GM12865 (cell line): Measurements from ENCODE around the gene CD63.
A peak's percentile ranks its signal among the peaks of the same experiment; 100 is the strongest.

Source experiments
- DNase-seq: peaks from one replicate; pipeline ENCODE4 v3.0.0; 2010; ENCODE audit warnings: low read depth
- H3K4me3 ChIP-seq: 2 replicates; pipeline ENCODE4 v1.5.1; 2011; ENCODE audit warnings: mild to moderate bottlenecking, low read depth, low read length, control low read depth
- CTCF ChIP-seq: IDR thresholded peaks from 2 replicates; pipeline ENCODE4 v1.5.1; 2011; ENCODE audit warnings: low read length, control low read depth, low read depth, inconsistent platforms; ENCODE audit not compliant: insufficient read depth; ENCODE audit errors: missing control alignments

CD63 gene

DNA sequence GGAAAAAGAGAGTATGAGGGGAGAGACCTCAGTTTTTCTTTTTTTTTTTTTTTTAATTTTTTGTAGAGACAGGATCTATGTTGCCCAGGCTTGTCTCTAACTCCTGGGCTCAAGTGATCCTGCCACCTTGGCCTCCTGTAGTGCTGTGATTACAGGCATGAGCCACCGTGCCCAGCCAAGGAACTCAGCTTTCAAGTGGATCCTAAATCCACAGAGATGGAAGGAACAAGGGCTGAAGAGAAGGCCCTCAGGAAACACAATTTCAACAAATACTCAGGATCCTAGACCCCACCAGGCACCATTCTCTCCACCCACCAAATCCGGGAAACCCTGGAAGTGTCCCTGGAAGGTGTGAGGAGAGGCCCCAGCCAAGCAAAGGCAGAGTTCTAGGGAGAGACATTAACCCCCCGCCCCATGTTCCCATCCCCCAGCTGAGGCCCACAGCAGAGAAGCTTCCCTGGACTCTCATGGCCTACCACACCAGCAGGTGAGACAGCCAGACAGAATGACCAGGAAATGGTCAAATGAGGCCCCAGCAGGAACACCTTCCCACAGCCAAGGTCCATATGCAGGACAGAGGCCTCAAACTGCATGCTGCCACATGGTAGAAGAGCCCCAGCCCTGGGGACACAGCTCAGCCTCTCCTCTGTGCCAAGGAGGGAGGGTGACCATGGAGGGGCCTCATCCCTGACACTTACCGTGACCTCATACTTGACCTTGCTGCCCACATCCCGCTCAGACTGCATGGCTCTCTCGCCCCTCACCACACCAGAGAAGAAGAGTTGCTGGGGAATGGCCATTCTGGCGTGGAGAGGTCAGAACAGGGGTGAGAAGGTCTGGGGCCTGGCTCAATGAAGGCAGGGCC lies 35.3 kb downstream of the CD63 start:
- DNase-seq = no peak
- no peak for TF ChIP-seq CTCF
- no peak overlapping the region for H3K4me3 ChIP-seq

DNA sequence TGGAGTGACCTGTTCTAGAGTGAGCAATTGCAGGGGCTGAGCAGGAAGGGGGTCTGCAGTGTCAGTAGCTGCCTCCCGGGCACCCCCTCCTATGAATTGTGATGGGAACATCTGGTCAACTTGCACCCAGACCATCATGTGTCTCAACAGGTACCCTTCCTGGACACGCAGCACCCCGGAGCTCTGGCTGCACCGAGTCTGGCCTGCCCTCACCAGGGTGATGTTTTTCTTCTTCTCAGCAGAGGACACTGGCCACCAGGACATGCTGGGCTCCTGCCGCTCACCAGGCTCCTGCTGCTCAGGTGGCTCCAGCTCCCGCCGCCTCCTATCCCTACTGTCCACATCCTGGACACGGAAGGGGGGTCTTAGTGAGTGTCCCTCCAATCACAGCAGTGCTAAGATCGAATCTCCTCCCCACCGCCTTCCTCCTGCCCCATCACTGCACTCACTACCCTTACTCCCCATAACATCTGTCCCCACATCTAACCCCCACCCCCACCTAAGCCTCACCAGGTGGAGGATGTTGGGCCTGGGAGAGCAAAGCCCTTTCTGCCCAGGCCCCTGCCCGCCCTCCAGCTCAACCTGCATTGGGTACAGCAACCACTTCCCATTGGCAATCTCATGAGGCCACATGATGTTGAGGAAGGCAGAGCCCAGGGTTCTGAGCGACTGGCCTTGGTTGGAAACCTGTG lies 36.0 kb downstream of the CD63 start:
- no peak overlapping the region for H3K4me3 ChIP-seq
- no peak for DNase-seq
- no peak for TF ChIP-seq CTCF

GRCh38 chr12:55688716-55689655 lies 39.8 kb downstream of the CD63 start:
- DNase-seq = no peak
- H3K4me3 ChIP-seq = no peak overlapping the region
- TF ChIP-seq CTCF = no peak

DNA sequence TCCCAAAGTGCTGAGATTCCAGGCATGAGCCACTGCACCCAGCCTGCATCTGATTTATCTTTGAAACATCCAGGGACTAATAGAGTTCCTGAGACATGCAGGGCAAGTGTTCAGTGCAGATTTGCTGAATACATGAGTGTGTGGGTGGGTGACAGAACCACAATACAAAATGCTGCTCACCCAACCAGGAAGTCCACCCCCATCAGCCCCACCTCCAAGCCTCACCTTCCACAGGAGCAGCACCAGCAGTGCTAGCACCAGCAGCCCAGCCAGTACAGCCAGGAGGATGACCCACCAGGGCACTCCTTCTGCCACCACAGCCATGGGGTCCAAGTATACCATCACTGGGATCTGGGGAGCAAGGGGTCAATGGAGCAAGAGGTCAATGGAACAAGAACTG lies 41.1 kb downstream of the CD63 start:
- H3K4me3 ChIP-seq = no peak overlapping the region
- TF ChIP-seq CTCF = no peak
- peak; percentile 10 for DNase-seq

GRCh38 chr12:55686366-55687010 lies 42.3 kb downstream of the CD63 start:
- no peak for DNase-seq
- no peak for TF ChIP-seq CTCF
- H3K4me3 ChIP-seq = no peak overlapping the region

- DNase-seq = no peak
- H3K4me3 ChIP-seq = no peak overlapping the region
- no peak for TF ChIP-seq CTCF
These were observed 43.1 kb downstream of the CD63 start for GRCh38 chr12:55685671-55686070.
